ENCODE measurements around the gene PYY. TPM values are rescaled to one million over a fixed set of nuclear protein-coding genes. Genes with fewer than 3 reads are reported as not detected.
A peak's percentile ranks its signal among the peaks of the same experiment; 100 is the strongest.

PYY gene
- total RNA-seq, 1 donor from 2014 or later = not detected

DNA sequence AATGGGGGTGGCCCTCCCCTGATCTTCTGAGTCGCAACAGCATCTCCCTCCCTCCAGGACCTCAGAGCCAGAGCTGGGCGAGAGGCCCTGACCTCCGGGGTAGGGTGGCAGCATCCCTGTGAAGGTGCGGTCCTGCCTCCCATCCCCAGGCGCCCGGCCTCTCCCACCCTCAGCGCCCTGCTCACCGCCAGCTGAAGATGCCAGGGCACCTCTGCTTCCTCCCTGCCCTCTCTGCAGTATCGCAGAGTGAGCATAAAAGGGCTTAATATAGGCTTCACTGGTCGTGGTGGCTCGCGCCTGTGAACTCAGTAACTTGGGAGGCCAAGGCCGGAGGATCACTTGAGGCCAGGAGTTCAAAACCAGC is 35.7 kb downstream of the PYY start:
- Mint-ChIP-seq H3K36me3 (ENCODE audit: unreplicated experiment) (no peaks in the 10 kb centered on the region), H3K27me3 (ENCODE audit: unreplicated experiment) (peaks cover 30% of the 10 kb centered on the region), H3K4me1 (ENCODE audit: unreplicated experiment) (no peaks in the 10 kb centered on the region), H3K27ac (ENCODE audit: unreplicated experiment) (no peak overlapping the region), H3K9me3 (ENCODE audit: unreplicated experiment) (no peaks in the 10 kb centered on the region), H3K4me3 (ENCODE audit: unreplicated experiment) (no peak overlapping the region)
- TF ChIP-seq, protein P1, sequence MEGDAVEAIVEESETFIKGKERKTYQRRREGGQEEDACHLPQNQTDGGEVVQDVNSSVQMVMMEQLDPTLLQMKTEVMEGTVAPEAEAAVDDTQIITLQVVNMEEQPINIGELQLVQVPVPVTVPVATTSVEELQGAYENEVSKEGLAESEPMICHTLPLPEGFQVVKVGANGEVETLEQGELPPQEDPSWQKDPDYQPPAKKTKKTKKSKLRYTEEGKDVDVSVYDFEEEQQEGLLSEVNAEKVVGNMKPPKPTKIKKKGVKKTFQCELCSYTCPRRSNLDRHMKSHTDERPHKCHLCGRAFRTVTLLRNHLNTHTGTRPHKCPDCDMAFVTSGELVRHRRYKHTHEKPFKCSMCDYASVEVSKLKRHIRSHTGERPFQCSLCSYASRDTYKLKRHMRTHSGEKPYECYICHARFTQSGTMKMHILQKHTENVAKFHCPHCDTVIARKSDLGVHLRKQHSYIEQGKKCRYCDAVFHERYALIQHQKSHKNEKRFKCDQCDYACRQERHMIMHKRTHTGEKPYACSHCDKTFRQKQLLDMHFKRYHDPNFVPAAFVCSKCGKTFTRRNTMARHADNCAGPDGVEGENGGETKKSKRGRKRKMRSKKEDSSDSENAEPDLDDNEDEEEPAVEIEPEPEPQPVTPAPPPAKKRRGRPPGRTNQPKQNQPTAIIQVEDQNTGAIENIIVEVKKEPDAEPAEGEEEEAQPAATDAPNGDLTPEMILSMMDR (IDR thresholded peaks at IDR 0.05) = no peak
- DNase-seq (ENCODE audit: extremely low spot score, unreplicated experiment) = no peak

DNA sequence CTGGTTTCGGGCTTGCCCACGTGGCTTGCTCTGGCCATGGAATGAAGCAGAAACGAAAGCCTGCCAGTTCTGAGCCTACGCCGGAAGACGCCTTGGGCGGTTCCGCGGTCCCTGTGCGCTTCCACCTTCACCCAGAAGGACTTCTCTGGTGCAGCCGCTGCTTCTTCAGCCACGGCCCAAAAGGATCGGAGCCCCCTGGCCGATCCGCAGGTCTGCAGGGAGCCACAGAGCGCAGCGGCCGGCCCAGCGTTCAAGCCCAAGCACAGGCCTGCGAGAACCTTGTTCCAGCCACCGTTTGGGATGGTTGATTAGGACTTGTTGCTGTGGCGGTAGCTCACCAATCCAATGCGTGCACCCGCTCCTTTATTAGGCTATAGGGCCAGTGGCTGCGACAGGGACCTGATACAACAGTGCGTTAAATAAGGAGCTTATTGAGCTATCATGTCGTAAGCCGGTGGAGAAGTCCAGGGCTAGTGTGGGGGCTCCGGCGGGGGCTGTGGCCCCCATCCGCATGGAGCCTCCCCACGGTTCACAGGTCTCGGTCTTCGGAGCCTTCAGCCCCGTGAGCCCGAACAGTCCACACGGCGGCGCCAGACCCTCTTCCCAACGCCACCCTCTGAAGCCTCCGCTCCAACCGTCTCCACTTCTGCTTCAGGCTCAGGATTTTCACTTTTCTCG is 36.3 kb downstream of the PYY start:
- DNase-seq (ENCODE audit: extremely low spot score, unreplicated experiment) = no peak
- Mint-ChIP-seq H3K27me3 (ENCODE audit: unreplicated experiment) (peaks cover 26% of the 10 kb centered on the region), H3K36me3 (ENCODE audit: unreplicated experiment) (no peaks in the 10 kb centered on the region), H3K4me3 (ENCODE audit: unreplicated experiment) (no peak overlapping the region), H3K9me3 (ENCODE audit: unreplicated experiment) (no peaks in the 10 kb centered on the region), H3K27ac (ENCODE audit: unreplicated experiment) (no peak overlapping the region), H3K4me1 (ENCODE audit: unreplicated experiment) (no peaks in the 10 kb centered on the region)
- TF ChIP-seq, protein P1 (IDR thresholded peaks at IDR 0.05) = peak; percentile 30

DNA sequence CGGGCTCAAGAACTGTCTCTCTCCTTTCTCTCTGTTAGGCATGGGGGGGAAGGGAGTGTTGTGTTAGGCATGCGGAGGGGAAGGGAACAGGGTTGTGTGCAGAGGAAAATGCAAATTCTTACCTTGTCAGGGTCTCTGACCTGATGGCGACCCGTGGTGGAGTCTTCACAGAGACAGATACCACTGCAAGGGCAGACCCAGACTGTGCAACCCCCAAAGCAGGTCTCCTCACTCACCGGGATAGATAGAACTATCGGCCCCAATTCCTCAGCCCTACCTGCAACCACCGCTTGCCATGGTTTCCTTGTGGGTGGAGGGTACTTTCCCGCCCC is 36.8 kb downstream of the PYY start:
- Mint-ChIP-seq H3K4me1 (ENCODE audit: unreplicated experiment) (no peaks in the 10 kb centered on the region), H3K9me3 (ENCODE audit: unreplicated experiment) (no peaks in the 10 kb centered on the region), H3K36me3 (ENCODE audit: unreplicated experiment) (no peaks in the 10 kb centered on the region), H3K27ac (ENCODE audit: unreplicated experiment) (no peak overlapping the region), H3K4me3 (ENCODE audit: unreplicated experiment) (no peak overlapping the region), H3K27me3 (ENCODE audit: unreplicated experiment) (peaks cover 24% of the 10 kb centered on the region)
- TF ChIP-seq, protein P1 (IDR thresholded peaks at IDR 0.05) = no peak
- no peak for DNase-seq (ENCODE audit: extremely low spot score, unreplicated experiment)

DNA sequence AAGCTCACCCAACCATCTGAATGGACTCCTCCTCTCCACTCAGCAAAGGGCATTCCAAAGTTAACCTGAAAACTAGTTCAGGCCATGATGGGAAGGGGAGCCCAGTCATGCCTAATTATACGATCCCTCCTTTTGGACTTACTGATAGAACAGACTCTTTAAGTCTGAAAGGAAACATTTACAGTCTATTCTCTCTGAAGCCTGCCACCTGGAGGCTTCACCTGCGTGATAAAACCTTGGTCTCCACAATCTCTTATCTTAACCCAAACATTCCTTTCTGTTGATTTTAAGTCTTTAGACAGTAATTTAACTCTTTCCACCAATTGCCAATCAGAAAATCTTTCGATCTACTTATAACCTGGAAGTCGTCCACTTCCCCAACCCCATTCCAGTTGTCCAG is 37.4 kb downstream of the PYY start:
- Mint-ChIP-seq H3K4me1 (ENCODE audit: unreplicated experiment) (no peaks in the 10 kb centered on the region), H3K36me3 (ENCODE audit: unreplicated experiment) (no peaks in the 10 kb centered on the region), H3K27me3 (ENCODE audit: unreplicated experiment) (peaks cover 24% of the 10 kb centered on the region), H3K27ac (ENCODE audit: unreplicated experiment) (no peak overlapping the region), H3K9me3 (ENCODE audit: unreplicated experiment) (no peaks in the 10 kb centered on the region), H3K4me3 (ENCODE audit: unreplicated experiment) (no peak overlapping the region)
- TF ChIP-seq, protein P1 (IDR thresholded peaks at IDR 0.05) = no peak
- no peak for DNase-seq (ENCODE audit: extremely low spot score, unreplicated experiment)

DNA sequence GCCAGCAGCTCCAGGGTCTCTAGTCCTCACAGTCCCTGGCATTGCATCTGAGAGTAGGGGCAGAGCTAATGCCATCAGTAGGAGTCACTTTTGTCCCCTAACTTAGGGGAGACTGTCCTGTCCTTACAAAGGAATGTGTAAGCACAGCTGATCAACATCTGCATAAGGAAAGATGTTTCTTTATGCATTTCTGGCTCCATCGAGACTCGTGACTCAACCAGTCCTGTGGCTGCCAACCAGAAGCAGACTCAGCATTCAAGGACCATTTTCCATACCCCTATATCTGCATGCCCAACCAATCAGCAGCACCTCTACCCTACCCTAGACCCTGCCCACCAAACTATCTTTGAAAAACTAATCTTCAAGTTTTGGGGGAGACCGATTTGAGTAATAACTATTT is 38.2 kb downstream of the PYY start:
- TF ChIP-seq, protein P1 (IDR thresholded peaks at IDR 0.05) = no peak

More for the DNA sequence above, 38.2 kb downstream of the PYY start:
- Mint-ChIP-seq H3K4me1 (ENCODE audit: unreplicated experiment) (no peaks in the 10 kb centered on the region), H3K9me3 (ENCODE audit: unreplicated experiment) (no peaks in the 10 kb centered on the region), H3K36me3 (ENCODE audit: unreplicated experiment) (no peaks in the 10 kb centered on the region), H3K27me3 (ENCODE audit: unreplicated experiment) (peaks cover 19% of the 10 kb centered on the region), H3K27ac (ENCODE audit: unreplicated experiment) (no peak overlapping the region), H3K4me3 (ENCODE audit: unreplicated experiment) (no peak overlapping the region)
- no peak for DNase-seq (ENCODE audit: extremely low spot score, unreplicated experiment)

All from osteocyte (in vitro differentiated cells).